ENCODE results near the gene RIMBP3B.
"Not testable (repeated sequence)": the region's sequence is repeated elsewhere in the genome, so short reads cannot be mapped to it uniquely, and the experiment has no call there.

RIMBP3B gene

GRCh38 chr22:21417227-21417746, 33.7 kb downstream of the RIMBP3B start, which contains the start of gene HIC2:
Gene HIC2, plus strand, starts transcription at chr22:21417371. Its CDS starts 25,461 bp downstream, at chr22:21442832.
- DNase-seq, result peak; percentile 1

GRCh38 chr22:21417853-21418252, 34.3 kb downstream of the RIMBP3B start:
- peak; percentile 4 for DNase-seq

- peak; percentile 1 for DNase-seq
Measured at GRCh38 chr22:21418974-21419638, 35.6 kb downstream of the RIMBP3B start.

- not testable (repeated sequence) for DNase-seq
Measured at GRCh38 chr22:21420180-21420763, 36.7 kb downstream of the RIMBP3B start.

GRCh38 chr22:21424084-21424709, 40.6 kb downstream of the RIMBP3B start:
- not testable (repeated sequence) for DNase-seq

- DNase-seq, result not testable (repeated sequence)
Measured at GRCh38 chr22:21434378-21435233, 51.1 kb downstream of the RIMBP3B start.

GRCh38 chr22:21435998-21436810, 52.7 kb downstream of the RIMBP3B start:
- DNase-seq, result not testable (repeated sequence)

GRCh38 chr22:21438013-21438412, 54.5 kb downstream of the RIMBP3B start:
- DNase-seq, result not testable (repeated sequence)
